ENCODE results near the gene ZNF385B.

Gene ZNF385B

DNA sequence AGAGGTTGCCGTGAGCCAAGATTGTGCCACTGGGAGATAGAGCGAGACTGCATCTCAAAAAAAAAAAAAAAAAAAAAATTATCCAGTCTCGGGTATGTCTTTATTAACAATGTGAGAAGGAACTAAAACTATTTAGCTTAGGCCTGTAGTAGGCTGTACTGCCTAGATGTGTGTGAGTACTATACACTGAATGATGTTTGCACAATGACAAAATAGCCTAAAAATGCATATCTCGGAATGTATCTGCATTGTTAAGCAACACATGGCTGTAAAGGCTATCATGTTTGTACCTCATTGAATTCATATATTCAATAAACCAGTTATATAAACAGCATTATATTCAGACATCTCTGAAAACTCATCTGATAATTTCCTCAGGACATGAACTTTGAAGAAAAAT is 405.6 kb downstream of the ZNF385B start:
- no peak for DNase-seq (ENCODE audit: insufficient read length)
- no peak for FAIRE-seq
- TF ChIP-seq POLR2AphosphoS5 (IDR thresholded peaks at IDR 0.05; ENCODE audit: low read depth, low read length) (no peak), TAF1 (IDR thresholded peaks at IDR 0.05; ENCODE audit: borderline replicate concordance, low read depth, low read length) (no peak), POLR2A (IDR thresholded peaks at IDR 0.05; ENCODE audit: low read depth, low read length) (no peak)

DNA sequence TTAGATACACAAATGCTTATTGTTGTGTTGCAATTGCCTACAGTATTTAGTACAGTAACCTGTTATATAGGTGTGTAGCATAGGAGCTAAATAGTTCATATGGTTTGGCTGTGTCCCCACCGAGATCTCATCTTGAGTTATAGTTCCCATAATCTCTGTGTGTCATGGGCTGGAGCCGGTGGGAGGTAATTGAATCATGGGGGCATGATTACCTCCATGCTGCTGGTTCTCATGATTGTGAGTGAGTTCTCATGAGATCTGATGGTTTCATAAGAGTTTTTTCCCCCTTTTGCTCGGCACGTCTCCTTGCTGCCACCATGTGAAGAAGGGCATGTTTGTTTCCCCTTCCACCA is 406.3 kb downstream of the ZNF385B start:
- TF ChIP-seq TAF1 (IDR thresholded peaks at IDR 0.05; ENCODE audit: borderline replicate concordance, low read depth, low read length) (no peak), POLR2AphosphoS5 (IDR thresholded peaks at IDR 0.05; ENCODE audit: low read depth, low read length) (no peak), POLR2A (IDR thresholded peaks at IDR 0.05; ENCODE audit: low read depth, low read length) (no peak)
- DNase-seq (ENCODE audit: insufficient read length) (no peak), FAIRE-seq (no peak)

GRCh38 chr2:179454443-179455171 is 406.8 kb downstream of the ZNF385B start:
- no peak for DNase-seq (ENCODE audit: insufficient read length)
- TF ChIP-seq TAF1 (IDR thresholded peaks at IDR 0.05; ENCODE audit: borderline replicate concordance, low read depth, low read length) (no peak), POLR2A (IDR thresholded peaks at IDR 0.05; ENCODE audit: low read depth, low read length) (no peak), POLR2AphosphoS5 (IDR thresholded peaks at IDR 0.05; ENCODE audit: low read depth, low read length) (no peak)
- no peak for FAIRE-seq

DNA sequence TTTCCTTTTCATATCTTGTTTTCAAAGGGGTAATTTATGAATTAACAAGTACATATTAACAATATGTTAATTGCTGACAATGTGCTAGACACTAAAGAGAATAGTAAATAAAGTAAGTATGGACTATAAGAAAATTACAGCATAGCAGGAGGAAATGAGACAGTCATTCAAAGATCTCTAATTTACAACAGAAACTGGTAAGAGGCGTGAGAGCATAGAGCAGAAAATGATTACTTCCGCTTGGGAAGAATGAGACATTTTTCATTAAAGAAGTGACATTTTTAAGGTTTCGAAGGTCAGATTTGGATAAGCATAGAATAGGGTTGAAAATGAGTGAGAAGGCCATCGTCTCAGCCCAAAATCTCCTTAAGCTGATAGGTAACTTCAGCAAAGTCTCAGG is 412.4 kb downstream of the ZNF385B start:
- FAIRE-seq (no peak), DNase-seq (ENCODE audit: insufficient read length) (no peak)
- TF ChIP-seq TAF1 (IDR thresholded peaks at IDR 0.05; ENCODE audit: borderline replicate concordance, low read depth, low read length), result no peak
- no peak for TF ChIP-seq POLR2A (IDR thresholded peaks at IDR 0.05; ENCODE audit: low read depth, low read length)
- TF ChIP-seq POLR2AphosphoS5 (IDR thresholded peaks at IDR 0.05; ENCODE audit: low read depth, low read length), result no peak

- DNase-seq (ENCODE audit: insufficient read length) (no peak), FAIRE-seq (no peak)
- TF ChIP-seq TAF1 (IDR thresholded peaks at IDR 0.05; ENCODE audit: borderline replicate concordance, low read depth, low read length) (no peak), POLR2AphosphoS5 (IDR thresholded peaks at IDR 0.05; ENCODE audit: low read depth, low read length) (no peak), POLR2A (IDR thresholded peaks at IDR 0.05; ENCODE audit: low read depth, low read length) (no peak)
Measured at GRCh38 chr2:179447839-179448447, 413.5 kb downstream of the ZNF385B start.

DNA sequence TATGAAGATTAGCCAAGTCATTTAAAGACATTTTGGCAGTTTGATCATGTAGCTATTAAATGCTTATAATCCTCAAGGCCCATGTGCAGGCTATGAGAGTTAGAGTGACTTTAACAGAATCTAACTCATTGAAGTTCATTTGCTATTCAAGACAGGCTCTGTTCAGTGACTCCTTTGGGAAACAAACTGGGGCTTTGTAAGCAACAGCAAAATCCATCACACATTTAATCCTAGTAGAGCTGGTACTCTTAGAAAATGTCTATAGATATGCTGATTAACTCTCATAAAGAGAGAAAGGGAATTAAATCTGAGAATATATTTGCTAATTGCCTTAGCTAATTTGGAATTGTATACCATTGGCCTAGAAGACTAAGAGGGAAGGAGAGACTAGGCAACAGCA is 414.0 kb downstream of the ZNF385B start:
- DNase-seq (ENCODE audit: insufficient read length) (no peak), FAIRE-seq (no peak)
- TF ChIP-seq POLR2AphosphoS5 (IDR thresholded peaks at IDR 0.05; ENCODE audit: low read depth, low read length) (no peak), TAF1 (IDR thresholded peaks at IDR 0.05; ENCODE audit: borderline replicate concordance, low read depth, low read length) (no peak), POLR2A (IDR thresholded peaks at IDR 0.05; ENCODE audit: low read depth, low read length) (no peak)

GRCh38 chr2:179446476-179447141 is 414.8 kb downstream of the ZNF385B start:
- DNase-seq (ENCODE audit: insufficient read length), result no peak
- TF ChIP-seq POLR2AphosphoS5 (IDR thresholded peaks at IDR 0.05; ENCODE audit: low read depth, low read length) (no peak), POLR2A (IDR thresholded peaks at IDR 0.05; ENCODE audit: low read depth, low read length) (no peak), TAF1 (IDR thresholded peaks at IDR 0.05; ENCODE audit: borderline replicate concordance, low read depth, low read length) (no peak)
- FAIRE-seq, result no peak

DNA sequence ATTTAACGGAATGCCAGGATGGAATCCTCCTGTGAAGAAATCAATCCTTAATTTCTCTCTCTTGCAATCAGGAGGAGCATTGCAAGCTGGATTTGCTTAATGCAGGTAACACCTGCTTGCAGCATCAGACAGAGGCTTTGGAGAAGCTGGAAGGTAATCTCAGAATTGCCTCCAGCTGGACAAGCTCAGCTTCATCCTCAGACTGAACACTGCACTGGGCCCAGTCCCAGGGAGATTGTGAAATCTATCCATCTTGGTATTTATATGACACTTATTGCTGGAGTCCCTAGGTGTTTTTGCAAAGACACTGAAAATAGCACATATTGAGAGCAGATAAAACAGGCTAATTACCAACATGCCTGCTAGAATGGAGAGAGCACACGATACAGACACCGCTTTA is 417.4 kb downstream of the ZNF385B start:
- no peak for TF ChIP-seq TAF1 (IDR thresholded peaks at IDR 0.05; ENCODE audit: borderline replicate concordance, low read depth, low read length)
- DNase-seq (ENCODE audit: insufficient read length), result no peak
- FAIRE-seq, result no peak

DNA sequence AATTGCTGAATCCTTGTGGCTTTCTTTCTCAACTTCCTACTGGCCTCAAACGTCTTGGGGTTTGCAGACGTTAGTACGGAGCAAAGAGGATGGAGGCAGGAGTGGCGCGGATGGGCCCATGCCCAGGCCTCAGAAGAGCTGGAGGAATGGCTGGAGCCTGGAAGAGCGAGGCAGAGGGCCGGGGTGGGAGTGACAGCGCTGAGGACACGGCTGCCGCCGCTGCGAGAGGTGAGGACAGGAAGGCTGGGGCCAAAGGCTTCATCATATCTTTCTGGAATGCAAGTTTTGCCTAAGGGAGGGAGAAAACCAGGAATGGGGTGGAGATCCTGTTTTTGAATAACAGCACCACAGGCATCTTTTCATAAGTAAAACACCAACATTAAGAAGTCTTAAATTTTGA is 418.2 kb downstream of the ZNF385B start:
- DNase-seq (ENCODE audit: insufficient read length), result no peak
- no peak for FAIRE-seq
- no peak for TF ChIP-seq POLR2AphosphoS5 (IDR thresholded peaks at IDR 0.05; ENCODE audit: low read depth, low read length)
- TF ChIP-seq POLR2A (IDR thresholded peaks at IDR 0.05; ENCODE audit: low read depth, low read length), result no peak
- TF ChIP-seq TAF1 (IDR thresholded peaks at IDR 0.05; ENCODE audit: borderline replicate concordance, low read depth, low read length), result no peak

- FAIRE-seq (no peak), DNase-seq (ENCODE audit: insufficient read length) (no peak)
- TF ChIP-seq TAF1 (IDR thresholded peaks at IDR 0.05; ENCODE audit: borderline replicate concordance, low read depth, low read length), result no peak
- no peak for TF ChIP-seq POLR2A (IDR thresholded peaks at IDR 0.05; ENCODE audit: low read depth, low read length)
- TF ChIP-seq POLR2AphosphoS5 (IDR thresholded peaks at IDR 0.05; ENCODE audit: low read depth, low read length), result no peak
Measured at GRCh38 chr2:179442206-179442605, 419.2 kb downstream of the ZNF385B start.

- TF ChIP-seq POLR2AphosphoS5 (IDR thresholded peaks at IDR 0.05; ENCODE audit: low read depth, low read length) (no peak), POLR2A (IDR thresholded peaks at IDR 0.05; ENCODE audit: low read depth, low read length) (no peak), TAF1 (IDR thresholded peaks at IDR 0.05; ENCODE audit: borderline replicate concordance, low read depth, low read length) (no peak)
- DNase-seq (ENCODE audit: insufficient read length) (no peak), FAIRE-seq (no peak)
Measured at GRCh38 chr2:179441551-179441950, 419.9 kb downstream of the ZNF385B start.
